Small intestine (tissue), 7 donors: Measurements from ENCODE around the gene PLXDC1. TPM values are rescaled to one million over a fixed set of nuclear protein-coding genes. Genes with fewer than 3 reads are reported as not detected.

Experiments used
- DNase-seq, 2 donors: peaks; one replicate each; pipeline versions ENCODE4 v3.0.0 to v3.0.0-alpha.2; 2013
- FAIRE-seq: peaks from 2 replicates; lab custom pipeline; 2012; peaks lifted over from hg19 to GRCh38; lab: Jason Lieb, UNC
- H3K27ac ChIP-seq, 3 donors: one replicate each; pipeline ENCODE4 v1.5.1; 2013; ENCODE audit warnings: low read length in 2 of 3, mild to moderate bottlenecking in 2 of 3, control low read depth in 1 of 3, inconsistent platforms in 1 of 3, low read depth in 1 of 3, moderate library complexity in 1 of 3
- H3K27me3 ChIP-seq, 3 donors: one replicate each; pipeline ENCODE4 v1.6.1; 2013; ENCODE audit warnings: low read length in 3 of 3, inconsistent platforms in 1 of 3; ENCODE audit not compliant: control insufficient read depth in 3 of 3, insufficient read depth in 3 of 3
- H3K36me3 ChIP-seq, 3 donors: one replicate each; pipeline ENCODE4 v1.6.1; 2013; ENCODE audit warnings: low read length in 3 of 3, inconsistent platforms in 1 of 3, low read depth in 1 of 3, mild to moderate bottlenecking in 1 of 3, moderate library complexity in 1 of 3; ENCODE audit not compliant: control insufficient read depth in 3 of 3, insufficient read depth in 2 of 3
- H3K4me1 ChIP-seq, 3 donors: one replicate each; pipeline ENCODE4 v1.6.1; 2013; ENCODE audit warnings: low read length in 2 of 3, inconsistent platforms in 1 of 3, low read depth in 1 of 3, mild to moderate bottlenecking in 1 of 3, moderate library complexity in 1 of 3; ENCODE audit not compliant: control insufficient read depth in 3 of 3, insufficient read depth in 2 of 3
- H3K4me3 ChIP-seq, 3 donors: one replicate each; pipeline ENCODE4 v1.5.1; 2013; ENCODE audit warnings: low read length in 3 of 3, control low read depth in 1 of 3, inconsistent platforms in 1 of 3, low read depth in 1 of 3, mild to moderate bottlenecking in 1 of 3, moderate library complexity in 1 of 3
- H3K9me3 ChIP-seq, 2 donors: one replicate each; pipeline ENCODE4 v1.6.1; 2013; ENCODE audit warnings: low read depth in 1 of 2, low read length in 1 of 2; ENCODE audit not compliant: control insufficient read depth in 2 of 2, insufficient read depth in 1 of 2
- WGBS, 3 donors: extraction: QIAGEN DNeasy Blood & Tissue Kit; methylation state at CpG; one replicate each; pipeline ENCODE4 v1.1.7; 2013; 5-methylcytosine and 5-hydroxymethylcytosine counted together
- polyA plus RNA-seq, 4 donors: library from polyadenylated mRNA; stranded (reverse) in 3 of 4; unstranded in 1 of 4; fragments of 200-250 nt in 3 of 4; fragments of 120-200 nt in 1 of 4; gene quantifications; one replicate each; pipeline versions ENCODE4 v1.2.1 to v1.2.3, GENCODE V29; 2013
- donor health status: healthy with polysubstance abuse.
- donor health status: control.
- donor health status: control.
- donor health status: Bipolar disorder and iron deficiency.
- donor health status: healthy.

PLXDC1 gene
- polyA plus RNA-seq, 4 donors: 2.1 to 12.7 (median 3.4) TPM

GRCh38 chr17:39147221-39148185, 3.9 kb downstream of the PLXDC1 start:
- 71 to 75% (median 71%) methylated on average over 13 of the region's 13 CpGs for WGBS, 3 donors
- FAIRE-seq: no peak
- no peak for DNase-seq
- Histone ChIP-seq H3K4me3 (no peak overlapping the region), H3K36me3 (no peaks in the 10 kb centered on the region), H3K4me1 (peaks cover 0 to 9% (median 3%) of the 10 kb centered on the region in 3 donors), H3K27ac (no peak overlapping the region), H3K9me3 (no peaks in the 10 kb centered on the region), H3K27me3 (peaks cover 0 to 34% (median 0%) of the 10 kb centered on the region in 3 donors)

- FAIRE-seq: no peak
- DNase-seq: no peak
- no peak overlapping the region for H3K27ac ChIP-seq
- no peaks in the 10 kb centered on the region for H3K9me3 ChIP-seq
- H3K4me1 ChIP-seq: peaks cover 0 to 3% (median 0%) of the 10 kb centered on the region in 3 donors
- WGBS, 3 donors: 84 to 92% (median 85%) methylated on average over 3 of the region's 3 CpGs
- no peaks in the 10 kb centered on the region for H3K36me3 ChIP-seq
- no peak overlapping the region for H3K4me3 ChIP-seq
- peaks cover 0 to 29% (median 0%) of the 10 kb centered on the region in 3 donors for H3K27me3 ChIP-seq
Measured at GRCh38 chr17:39146273-39146672, 5.2 kb downstream of the PLXDC1 start.

GRCh38 chr17:39145143-39145542, 6.3 kb downstream of the PLXDC1 start:
- H3K4me3 ChIP-seq: no peak overlapping the region
- H3K27ac ChIP-seq: peak overlapping the region in 1 of 3 donors; percentile 13
- DNase-seq: no peak
- H3K4me1 ChIP-seq: peaks cover 0 to 3% (median 0%) of the 10 kb centered on the region in 3 donors
- WGBS, 3 donors: 77 to 89% (median 79%) methylated on average over 3 of the region's 3 CpGs
- H3K9me3 ChIP-seq: no peaks in the 10 kb centered on the region
- H3K27me3 ChIP-seq: peaks cover 0 to 18% (median 0%) of the 10 kb centered on the region in 3 donors
- FAIRE-seq: no peak
- no peaks in the 10 kb centered on the region for H3K36me3 ChIP-seq

- Histone ChIP-seq H3K9me3 (no peaks in the 10 kb centered on the region), H3K4me1 (peaks cover 0 to 3% (median 0%) of the 10 kb centered on the region in 3 donors), H3K27me3 (peaks cover 0 to 15% (median 0%) of the 10 kb centered on the region in 3 donors), H3K4me3 (no peak overlapping the region), H3K27ac (peak overlapping the region in 1 of 3 donors; percentile 56), H3K36me3 (no peaks in the 10 kb centered on the region)
- DNase-seq (peak; percentile 23 to 72), FAIRE-seq (no peak)
- 6 to 27% (median 12%) methylated on average over 9 of the region's 9 CpGs for WGBS, 3 donors
Measured at GRCh38 chr17:39144416-39144840, 7.0 kb downstream of the PLXDC1 start.

- no peak for DNase-seq
- peak overlapping the region in 1 of 3 donors; percentile 56 for H3K27ac ChIP-seq
- WGBS, 3 donors: 81 to 91% (median 88%) methylated on average over 7 of the region's 7 CpGs
Measured at GRCh38 chr17:39143552-39144093, 7.8 kb downstream of the PLXDC1 start.

GRCh38 chr17:39141915-39142664, 9.3 kb downstream of the PLXDC1 start:
- H3K27me3 ChIP-seq: no peaks in the 10 kb centered on the region
- H3K27ac ChIP-seq: no peak overlapping the region
- H3K36me3 ChIP-seq: no peaks in the 10 kb centered on the region
- no peak for DNase-seq
- FAIRE-seq: no peak
- WGBS, 3 donors: 85 to 92% (median 92%) methylated on average over 11 of the region's 11 CpGs
- H3K4me1 ChIP-seq: peaks cover 0 to 3% (median 0%) of the 10 kb centered on the region in 3 donors
- H3K4me3 ChIP-seq: no peak overlapping the region
- H3K9me3 ChIP-seq: no peaks in the 10 kb centered on the region

More at GRCh38 chr17:39143552-39144093, 7.8 kb downstream of the PLXDC1 start:
- FAIRE-seq: no peak
- Histone ChIP-seq H3K4me1 (peaks cover 0 to 3% (median 0%) of the 10 kb centered on the region in 3 donors), H3K9me3 (no peaks in the 10 kb centered on the region), H3K36me3 (no peaks in the 10 kb centered on the region), H3K4me3 (no peak overlapping the region), H3K27me3 (peaks cover 0 to 9% (median 0%) of the 10 kb centered on the region in 3 donors)

- no peaks in the 10 kb centered on the region for H3K9me3 ChIP-seq
- no peaks in the 10 kb centered on the region for H3K27me3 ChIP-seq
- H3K4me3 ChIP-seq: no peak overlapping the region
- H3K27ac ChIP-seq: no peak overlapping the region
- FAIRE-seq: no peak
- peaks cover 0 to 3% (median 0%) of the 10 kb centered on the region in 3 donors for H3K4me1 ChIP-seq
- no peaks in the 10 kb centered on the region for H3K36me3 ChIP-seq
- WGBS, 3 donors: 89 to 95% (median 92%) methylated on average over 5 of the region's 5 CpGs
- no peak for DNase-seq
Measured at GRCh38 chr17:39141294-39141693, 10.1 kb downstream of the PLXDC1 start.

- no peak overlapping the region for H3K27ac ChIP-seq
- no peak overlapping the region for H3K4me3 ChIP-seq
- H3K9me3 ChIP-seq: no peaks in the 10 kb centered on the region
- WGBS, 3 donors: 90 to 95% (median 94%) methylated on average over 8 to 9 of the region's 9 CpGs
- FAIRE-seq (no peak), DNase-seq (no peak)
- no peaks in the 10 kb centered on the region for H3K27me3 ChIP-seq
- no peaks in the 10 kb centered on the region for H3K36me3 ChIP-seq
- H3K4me1 ChIP-seq: no peaks in the 10 kb centered on the region
Measured at GRCh38 chr17:39139561-39139960, 11.9 kb downstream of the PLXDC1 start.
